ENCODE data around the gene GPSM1. TPM values are rescaled to one million over a fixed set of nuclear protein-coding genes. Genes with fewer than 3 reads are reported as not detected.

GPSM1 gene
- total RNA-seq, 1 experiment from 2014 or later, result 24.7 TPM

DNA sequence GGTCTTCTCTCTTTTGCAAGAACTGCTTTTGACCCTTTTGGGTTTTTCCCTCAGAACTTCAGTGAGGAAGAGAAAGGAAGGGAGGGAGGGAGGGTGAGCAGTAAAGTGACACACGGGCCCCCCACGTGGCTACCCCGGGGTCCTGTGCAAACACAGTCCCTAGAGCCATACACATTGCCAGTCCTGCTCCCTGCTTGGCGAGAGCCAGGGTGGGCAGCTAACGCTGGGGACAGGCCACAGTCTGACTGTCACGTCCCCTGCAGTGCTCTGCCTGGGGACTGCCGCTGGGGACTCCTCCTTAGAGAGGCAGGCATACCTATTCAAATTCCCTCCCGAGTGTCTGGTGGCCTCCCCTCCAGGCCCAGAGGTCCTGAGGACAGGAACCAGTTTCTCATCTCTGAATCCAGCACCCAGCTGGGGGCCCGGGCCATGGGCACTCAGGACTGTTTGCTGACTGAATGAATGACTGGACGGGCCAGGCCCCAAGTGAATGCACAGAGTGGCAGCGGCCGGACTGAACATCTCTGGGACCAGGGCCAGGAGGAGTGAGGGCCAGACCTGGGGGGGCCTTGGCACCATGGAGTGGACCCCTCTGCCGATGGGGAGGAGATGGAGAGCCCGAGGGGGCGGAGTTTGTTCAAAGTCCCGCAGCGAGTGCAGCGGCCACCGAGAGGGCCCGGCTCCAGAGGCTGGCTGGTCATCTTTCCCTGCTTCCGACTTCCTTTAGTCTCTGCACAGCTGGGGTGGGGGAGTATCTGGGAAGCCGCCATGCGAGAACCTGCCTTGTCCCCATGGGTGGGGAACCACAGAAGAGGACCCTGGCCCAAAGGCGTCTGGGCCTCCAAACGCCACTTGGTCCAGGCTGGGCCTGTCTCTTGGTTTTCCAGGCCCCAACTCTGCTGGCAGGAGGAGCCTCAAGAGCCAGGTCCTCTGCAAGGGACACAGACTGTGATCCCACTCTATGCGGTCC is 29.3 kb upstream of the GPSM1 start:
- Mint-ChIP-seq H3K27me3 (ENCODE audit: low read depth) (no peaks in the 10 kb centered on the region), H3K9me3 (no peaks in the 10 kb centered on the region), H3K27ac (no peak overlapping the region), H3K4me1 (peaks cover 3% of the 10 kb centered on the region in 2 experiments; a peak in 3 of 4 replicates), H3K36me3 (ENCODE audit: insufficient read depth in 1 of 3, low read depth in 3 of 3) (no peaks in the 10 kb centered on the region), H3K4me3 (no peak overlapping the region)
- Histone ChIP-seq H3K27me3 (ENCODE audit: insufficient read depth, low read length) (no peaks in the 10 kb centered on the region), H4K91ac (ENCODE audit: insufficient read length, low read depth, low read length) (no peak overlapping the region), H2BK15ac (ENCODE audit: low read depth, low read length) (no peak overlapping the region), H3K23ac (ENCODE audit: insufficient read length, low read depth, low read length) (no peak overlapping the region), H3K4ac (ENCODE audit: low read depth, low read length) (no peak overlapping the region), H2BK120ac (ENCODE audit: low read depth, low read length, poor library complexity, severe bottlenecking) (no peak overlapping the region), H3K4me1 (ENCODE audit: insufficient read depth, low read length) (no peaks in the 10 kb centered on the region), H2AFZ (ENCODE audit: low read length) (no peak overlapping the region), H3K9ac (ENCODE audit: extremely low read depth, insufficient read length, low read length) (no peak overlapping the region), H2BK12ac (ENCODE audit: insufficient read length, low read depth, low read length) (no peak overlapping the region), H3K18ac (ENCODE audit: insufficient read length, low read depth, low read length) (no peak overlapping the region), H2BK5ac (ENCODE audit: insufficient read length, low read length) (no peak overlapping the region), H4K20me1 (ENCODE audit: control insufficient read depth, insufficient read depth, insufficient read length) (no peaks in the 10 kb centered on the region), H3K9me3 (ENCODE audit: control insufficient read depth, low read depth, low read length) (peaks cover 9% of the 10 kb centered on the region), H3K27ac (ENCODE audit: insufficient read length, low read depth, low read length) (no peak overlapping the region), H2BK20ac (ENCODE audit: low read depth, low read length, poor library complexity, severe bottlenecking) (no peak overlapping the region), H3K4me2 (ENCODE audit: insufficient read depth, insufficient read length, low read length) (no peak overlapping the region), H3T11ph (ENCODE audit: low read length) (no peak overlapping the region), H4K8ac (replicated peaks; ENCODE audit: insufficient read length, low read depth, low read length) (no peak overlapping the region), H3K14ac (ENCODE audit: insufficient read depth, low read length) (no peak overlapping the region; the same call in 1 of the 2 replicates), H3K56ac (ENCODE audit: insufficient read length, low read depth, low read length) (no peak overlapping the region), H3K23me2 (ENCODE audit: insufficient read length, low read depth, low read length, poor library complexity, severe bottlenecking) (no peaks in the 10 kb centered on the region), H2AK5ac (ENCODE audit: insufficient read length, low read length) (no peak overlapping the region), H3K79me2 (ENCODE audit: insufficient read depth, low read length) (no peaks in the 10 kb centered on the region), H4K5ac (ENCODE audit: insufficient read length, low read depth, low read length) (no peak overlapping the region), H3K79me1 (ENCODE audit: insufficient read depth, low read depth, low read length, poor library complexity, severe bottlenecking) (no peaks in the 10 kb centered on the region)
- no CpG with 5 or more reads among the region's 26 CpGs for WGBS (ENCODE audit: extremely low coverage, insufficient read length, low lambda C conversion rate)
- TF ChIP-seq, protein P1, sequence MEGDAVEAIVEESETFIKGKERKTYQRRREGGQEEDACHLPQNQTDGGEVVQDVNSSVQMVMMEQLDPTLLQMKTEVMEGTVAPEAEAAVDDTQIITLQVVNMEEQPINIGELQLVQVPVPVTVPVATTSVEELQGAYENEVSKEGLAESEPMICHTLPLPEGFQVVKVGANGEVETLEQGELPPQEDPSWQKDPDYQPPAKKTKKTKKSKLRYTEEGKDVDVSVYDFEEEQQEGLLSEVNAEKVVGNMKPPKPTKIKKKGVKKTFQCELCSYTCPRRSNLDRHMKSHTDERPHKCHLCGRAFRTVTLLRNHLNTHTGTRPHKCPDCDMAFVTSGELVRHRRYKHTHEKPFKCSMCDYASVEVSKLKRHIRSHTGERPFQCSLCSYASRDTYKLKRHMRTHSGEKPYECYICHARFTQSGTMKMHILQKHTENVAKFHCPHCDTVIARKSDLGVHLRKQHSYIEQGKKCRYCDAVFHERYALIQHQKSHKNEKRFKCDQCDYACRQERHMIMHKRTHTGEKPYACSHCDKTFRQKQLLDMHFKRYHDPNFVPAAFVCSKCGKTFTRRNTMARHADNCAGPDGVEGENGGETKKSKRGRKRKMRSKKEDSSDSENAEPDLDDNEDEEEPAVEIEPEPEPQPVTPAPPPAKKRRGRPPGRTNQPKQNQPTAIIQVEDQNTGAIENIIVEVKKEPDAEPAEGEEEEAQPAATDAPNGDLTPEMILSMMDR (conservative IDR thresholded peaks at IDR 0.05), result no peak
- DNase-seq, result no peak
